H1 (cell line): ENCODE data around the gene OR2A42. TPM values are rescaled to one million over a fixed set of nuclear protein-coding genes. Genes with fewer than 3 reads are reported as not detected.
"Not testable (repeated sequence)": the region's sequence is repeated elsewhere in the genome, so short reads cannot be mapped to it uniquely, and the experiment has no call there.

ENCODE experiments used
- CTCF ChIA-PET: fragments of 300-600 bp; sonication (Branson Sonifier 250); formaldehyde crosslinking; loops from one replicate; lab custom pipeline; 2021; ENCODE audit not compliant: partially characterized antibody; lab: Charles Lee
- POLR2A ChIA-PET: fragments of 300-600 bp; sonication (Branson Sonifier 250); formaldehyde crosslinking; loops from one replicate; lab custom pipeline; 2021; ENCODE audit warnings: inconsistent platforms; ENCODE audit not compliant: partially characterized antibody; lab: Charles Lee
- DNase-seq, 2 experiments: peaks; one replicate each; pipeline versions ENCODE4 v3.0.0 to v3.0.0-alpha.2; 2010 to 2022; ENCODE audit warnings: low spot score in 2 of 2, low read depth in 1 of 2, mixed read lengths in 1 of 2
- FAIRE-seq: peaks from 2 replicates; lab custom pipeline; 2011; peaks lifted over from hg19 to GRCh38; lab: Jason Lieb, UNC
- H2AFZ ChIP-seq: 2 replicates; pipeline ENCODE4 v1.8.1; 2012; ENCODE audit warnings: low read length, inconsistent platforms
- H2AK5ac ChIP-seq: 2 replicates; pipeline ENCODE4 v1.6.1; 2013; ENCODE audit warnings: low read depth, low read length
- H2BK120ac ChIP-seq: replicated peaks from 2 replicates; pipeline ENCODE3; 2013; ENCODE audit warnings: low read depth, low read length, inconsistent platforms
- H2BK12ac ChIP-seq: 2 replicates; pipeline ENCODE4 v1.6.1; 2013; ENCODE audit warnings: low read depth, low read length
- H2BK15ac ChIP-seq: 2 replicates; pipeline ENCODE4 v1.6.1; 2013; ENCODE audit warnings: low read length
- H2BK20ac ChIP-seq: 2 replicates; pipeline ENCODE4 v1.6.1; 2013; ENCODE audit warnings: low read length
- H2BK5ac ChIP-seq: 2 replicates; pipeline ENCODE4 v1.6.1; 2013; ENCODE audit warnings: low read depth, low read length
- H3K14ac ChIP-seq: 2 replicates; pipeline ENCODE4 v1.6.1; 2013; ENCODE audit warnings: inconsistent platforms; ENCODE audit not compliant: insufficient read length
- H3K18ac ChIP-seq: 2 replicates; pipeline ENCODE4 v1.6.1; 2013; ENCODE audit warnings: low read length; ENCODE audit errors: extremely low read depth
- H3K23ac ChIP-seq: 2 replicates; pipeline ENCODE4 v1.6.1; 2013; ENCODE audit warnings: inconsistent platforms; ENCODE audit not compliant: insufficient read length
- H3K23me2 ChIP-seq: 2 replicates; pipeline ENCODE4 v1.6.1; 2013; ENCODE audit warnings: low read depth, low read length
- H3K27ac ChIP-seq: 2 replicates; pipeline ENCODE4 v1.6.1; 2011; ENCODE audit warnings: low read depth, low read length, inconsistent platforms
- H3K27me3 ChIP-seq, 4 experiments: replicated peaks in 1 of 4; 1 replicate in 1 of 4; 2 replicates in 3 of 4; pipeline versions ENCODE4 v1.6.1 to v1.8.1; 2011 to 2013; ENCODE audit warnings: low read length in 3 of 4, mild to moderate bottlenecking in 3 of 4, inconsistent platforms in 2 of 4, mixed read lengths in 2 of 4, moderate library complexity in 1 of 4; ENCODE audit not compliant: control insufficient read depth in 3 of 4, insufficient read depth in 3 of 4; ENCODE audit errors: extremely low read depth in 1 of 4
- H3K36me3 ChIP-seq, 4 experiments: 2 replicates each; pipeline versions ENCODE4 v1.6.1 to v1.8.1; 2011 to 2013; ENCODE audit warnings: mild to moderate bottlenecking in 4 of 4, low read length in 3 of 4, moderate library complexity in 2 of 4, control low read depth in 1 of 4, inconsistent platforms in 1 of 4; ENCODE audit not compliant: insufficient read depth in 4 of 4, control insufficient read depth in 2 of 4
- H3K4ac ChIP-seq: replicated peaks from 2 replicates; pipeline ENCODE3; 2013; ENCODE audit warnings: low read length, low read depth, mixed read lengths, inconsistent platforms; ENCODE audit not compliant: insufficient read length
- H3K4me1 ChIP-seq, 4 experiments: replicated peaks in 1 of 4; 1 replicate in 1 of 4; 2 replicates in 3 of 4; pipeline versions ENCODE4 v1.6.1 to v1.8.1; 2011 to 2013; ENCODE audit warnings: low read length in 3 of 4, inconsistent platforms in 2 of 4, mixed read lengths in 1 of 4; ENCODE audit not compliant: insufficient read depth in 4 of 4, control insufficient read depth in 3 of 4
- H3K4me2 ChIP-seq, 2 experiments: 2 replicates each; pipeline versions ENCODE4 v1.6.1 to v1.8.1; 2011 to 2013; ENCODE audit warnings: low read depth in 2 of 2, low read length in 2 of 2, control low read depth in 1 of 2, inconsistent platforms in 1 of 2, mild to moderate bottlenecking in 1 of 2; ENCODE audit not compliant: insufficient read depth in 1 of 2
- H3K4me3 ChIP-seq, 4 experiments: fragments of 200-600, 300-600 bp in 1 of 4; sonication (generic), shearing (Covaris generic), sonication (Bioruptor Twin) in 1 of 4; 2 replicates each; pipeline versions ENCODE4 v1.5.1 to v1.8.1; 2011 to 2016; ENCODE audit warnings: low read length in 4 of 4, low read depth in 3 of 4, control low read depth in 2 of 4, inconsistent platforms in 2 of 4, mild to moderate bottlenecking in 2 of 4, mixed read lengths in 1 of 4, moderate library complexity in 1 of 4; ENCODE audit not compliant: insufficient read depth in 2 of 4; ENCODE audit errors: extremely low read depth in 1 of 4
- H3K56ac ChIP-seq: replicated peaks from 2 replicates; pipeline ENCODE3; 2013; ENCODE audit warnings: low read depth, mild to moderate bottlenecking, mixed read lengths, low read length, inconsistent platforms; ENCODE audit not compliant: insufficient read length
- H3K79me1 ChIP-seq: 2 replicates; pipeline ENCODE4 v1.6.1; 2013; ENCODE audit warnings: low read depth, low read length, control low read depth
- H3K79me2 ChIP-seq, 2 experiments: 2 replicates each; pipeline versions ENCODE4 v1.6.1 to v1.8.1; 2012 to 2013; ENCODE audit warnings: low read length in 2 of 2, mild to moderate bottlenecking in 2 of 2, inconsistent platforms in 1 of 2; ENCODE audit not compliant: insufficient read depth in 2 of 2, control insufficient read depth in 1 of 2
- H3K9ac ChIP-seq, 4 experiments: replicated peaks in 1 of 4; 1 replicate in 1 of 4; 2 replicates in 3 of 4; pipeline versions ENCODE4 v1.6.1 to v1.8.1; 2011 to 2013; ENCODE audit warnings: low read depth in 3 of 4, low read length in 3 of 4, control low read depth in 2 of 4, mild to moderate bottlenecking in 2 of 4, moderate library complexity in 2 of 4, inconsistent platforms in 1 of 4; ENCODE audit errors: extremely low read depth in 1 of 4
- H3K9me3 ChIP-seq, 2 experiments: 2 replicates each; pipeline versions ENCODE4 v1.6.1 to v1.8.1; 2012 to 2013; ENCODE audit warnings: mild to moderate bottlenecking in 2 of 2, moderate library complexity in 2 of 2, control low read depth in 1 of 2, inconsistent platforms in 1 of 2, low read depth in 1 of 2, low read length in 1 of 2, mixed read lengths in 1 of 2; ENCODE audit not compliant: insufficient read depth in 2 of 2
- H4K20me1 ChIP-seq, 2 experiments: replicated peaks in 1 of 2; 2 replicates each; pipeline versions ENCODE3 to v1.8.1; 2011 to 2013; ENCODE audit warnings: inconsistent platforms in 2 of 2, low read length in 2 of 2, mild to moderate bottlenecking in 1 of 2; ENCODE audit not compliant: insufficient read depth in 2 of 2, control insufficient read depth in 1 of 2
- H4K5ac ChIP-seq: 2 replicates; pipeline ENCODE4 v1.6.1; 2013; ENCODE audit warnings: low read length, low read depth, mixed read lengths, inconsistent platforms; ENCODE audit not compliant: insufficient read length
- H4K8ac ChIP-seq: 2 replicates; pipeline ENCODE4 v1.8.0; 2013; ENCODE audit warnings: mild to moderate bottlenecking, moderate library complexity, low read length, inconsistent platforms; ENCODE audit not compliant: insufficient read depth; ENCODE audit errors: extremely low read depth
- H4K91ac ChIP-seq: replicated peaks from 2 replicates; pipeline ENCODE3; 2013; ENCODE audit warnings: low read length, mixed read lengths, inconsistent platforms; ENCODE audit not compliant: insufficient read length
- WGBS, 2 experiments: shearing (Covaris generic) in 1 of 2; methylation state at CpG; one replicate each; pipeline versions ENCODE4 v1.1.6 to v1.1.7; 2013 to 2015; ENCODE audit warnings: low lambda C conversion rate in 2 of 2, mixed read lengths in 2 of 2, inconsistent platforms in 1 of 2, low coverage in 1 of 2, missing lambda C conversion rate in 1 of 2; ENCODE audit not compliant: insufficient replicate concordance in 2 of 2, insufficient coverage in 1 of 2, insufficient read length in 1 of 2; ENCODE audit errors: extremely low coverage in 1 of 2, missing lambda C conversion rate in 1 of 2; 5-methylcytosine and 5-hydroxymethylcytosine counted together
- polyA plus RNA-seq, 7 experiments: library from polyadenylated mRNA; depleted of rRNA in 3 of 7; stranded (reverse) in 5 of 7; unstranded in 2 of 7; fragments of >200 nt in 5 of 7; fragments of 200-250 nt in 2 of 7; gene quantifications; 1 replicate in 5 of 7; 2 replicates in 1 of 7; 4 replicates in 1 of 7; pipeline versions ENCODE4 v1.2.1 to v1.2.3, GENCODE V29; 2011 to 2013; ENCODE audit warnings: missing spikeins in 2 of 7, mixed read lengths in 2 of 7
- total RNA-seq: library from RNA; stranded (reverse); fragmentation: NEBNext Ultra II Directional; extraction: Animal tissue kit (Norgen Biotek cat#: 25700); gene quantifications from 2 replicates; pipeline ENCODE4 v1.2.1, GENCODE V29; 2021

OR2A42 gene
- total and polyA plus RNA-seq, 2 of the 8 experiments (the other 6 are each of a cell fraction or from before 2014, with no cell fraction given): not detected

DNA sequence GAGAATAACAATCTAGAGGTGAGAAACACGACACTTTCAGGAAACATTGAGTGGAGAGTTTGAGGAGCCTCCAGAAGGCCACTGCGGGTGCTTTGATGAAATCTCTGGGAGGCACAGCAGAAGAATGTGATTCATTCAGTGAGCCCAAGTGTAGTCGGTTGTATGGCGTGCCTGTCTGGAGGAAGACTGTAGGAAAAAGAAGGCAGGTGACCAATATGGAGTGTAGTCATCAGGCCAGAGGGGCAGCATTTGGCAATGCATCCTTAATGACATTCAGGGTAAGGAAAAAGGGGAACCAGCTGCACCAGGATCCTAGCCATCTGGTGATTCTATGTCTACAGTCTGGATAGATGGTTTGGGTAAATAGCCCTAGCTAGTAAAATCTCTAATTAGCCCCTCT is 12.9 kb upstream of the OR2A42 start:
- H2AK5ac ChIP-seq, H2AFZ ChIP-seq, H3K4me1 ChIP-seq, CTCF ChIA-PET, DNase-seq, H3K23ac ChIP-seq, H3K4ac ChIP-seq, H2BK5ac ChIP-seq, POLR2A ChIA-PET, H2BK120ac ChIP-seq, H4K91ac ChIP-seq, H3K4me3 ChIP-seq, FAIRE-seq, H2BK15ac ChIP-seq, H3K9me3 ChIP-seq, H4K20me1 ChIP-seq, H3K79me2 ChIP-seq, H3K4me2 ChIP-seq, H2BK20ac ChIP-seq, H3K36me3 ChIP-seq, H3K56ac ChIP-seq, H3K27ac ChIP-seq, H3K14ac ChIP-seq, H3K23me2 ChIP-seq, H4K8ac ChIP-seq, H2BK12ac ChIP-seq, H3K79me1 ChIP-seq, H3K9ac ChIP-seq, H3K18ac ChIP-seq, H3K27me3 ChIP-seq, H4K5ac ChIP-seq: not testable (repeated sequence)
- no CpG with 5 or more reads among the region's 4 CpGs for WGBS, 2 experiments

DNA sequence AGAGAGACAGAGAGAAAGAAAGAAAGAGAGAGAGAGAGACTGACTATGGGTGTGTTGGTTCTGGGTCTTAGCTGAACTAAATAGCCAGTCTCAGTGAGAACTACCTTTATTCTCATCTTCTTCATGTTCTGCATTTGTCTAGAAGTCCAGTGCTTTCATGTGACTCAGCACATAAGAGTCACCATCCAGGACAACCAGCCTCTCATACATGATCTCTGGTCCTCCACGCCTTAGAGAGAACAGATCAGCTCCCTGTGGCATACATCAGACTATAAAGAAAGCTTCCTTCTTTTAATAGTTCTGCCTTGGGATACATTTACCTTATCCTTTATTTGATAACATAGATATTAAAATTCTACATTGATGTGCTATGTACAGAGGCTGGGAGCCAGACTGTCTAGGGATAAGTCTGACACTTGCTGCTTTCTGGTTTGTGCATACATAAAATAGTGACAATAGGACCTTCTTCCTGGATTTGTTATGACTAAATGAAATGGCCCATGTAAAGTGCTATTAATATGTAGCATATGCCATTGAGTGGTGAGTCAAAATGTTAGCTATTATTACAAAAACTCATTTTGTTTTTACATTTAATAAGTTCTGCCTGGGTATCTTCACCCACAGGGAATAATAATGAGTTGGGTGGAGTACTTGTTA is 8.4 kb upstream of the OR2A42 start:
- no CpG with 5 or more reads among the region's 1 CpG for WGBS, 2 experiments
- POLR2A ChIA-PET, H3K27ac ChIP-seq, H2BK20ac ChIP-seq, H3K4me2 ChIP-seq, H2BK15ac ChIP-seq, H3K27me3 ChIP-seq, H3K4me3 ChIP-seq, H3K4ac ChIP-seq, H2BK12ac ChIP-seq, DNase-seq, H2BK120ac ChIP-seq, H3K79me2 ChIP-seq, H3K79me1 ChIP-seq, H3K36me3 ChIP-seq, H4K20me1 ChIP-seq, H3K56ac ChIP-seq, H2AK5ac ChIP-seq, H3K18ac ChIP-seq, H3K23ac ChIP-seq, H3K23me2 ChIP-seq, H3K14ac ChIP-seq, H4K8ac ChIP-seq, H3K9ac ChIP-seq, H2BK5ac ChIP-seq, H3K4me1 ChIP-seq, H4K5ac ChIP-seq, H4K91ac ChIP-seq, FAIRE-seq, H2AFZ ChIP-seq, H3K9me3 ChIP-seq, CTCF ChIA-PET: not testable (repeated sequence)
